Left ventricle myocardium inferior (tissue), 1 donor: ENCODE measurements around the gene GLTP. TPM values are rescaled to one million over a fixed set of nuclear protein-coding genes. Genes with fewer than 3 reads are reported as not detected.

Experiments used
- DNase-seq: peaks from one replicate; pipeline ENCODE4 v3.0.0-alpha.2; 2020
- H3K27ac ChIP-seq: fragments of 200-600 bp; replicated peaks from 2 replicates; pipeline ENCODE4 v1.8.0; 2021
- H3K27me3 ChIP-seq: fragments of 200-600 bp; 2 replicates; pipeline ENCODE4 v1.8.0; 2021; ENCODE audit warnings: low read depth
- H3K36me3 ChIP-seq: fragments of 200-600 bp; 2 replicates; pipeline ENCODE4 v1.8.0; 2021
- H3K4me1 ChIP-seq: fragments of 200-600 bp; 2 replicates; pipeline ENCODE4 v1.8.0; 2021
- H3K4me3 ChIP-seq: fragments of 200-600 bp; 2 replicates; pipeline ENCODE4 v1.8.0; 2021; ENCODE audit warnings: mild to moderate bottlenecking, moderate library complexity
- H3K9me3 ChIP-seq: fragments of 200-600 bp; replicated peaks from 2 replicates; pipeline ENCODE4 v1.8.0; 2021
- CTCF ChIP-seq: fragments of 200-600 bp; IDR thresholded peaks from 2 replicates; pipeline ENCODE4 v1.8.0; 2021; ENCODE audit warnings: antibody characterized with exemption, mild to moderate bottlenecking, borderline replicate concordance
- intact Hi-C: fragments of 100-400 bp; cut with micrococcal nuclease; formaldehyde crosslinking; loops from one replicate; pipeline ENCODE4 v1.11.0; 2022
- total RNA-seq: library from RNA; stranded (reverse); fragmentation: NEBNext Ultra II Directional; extraction: Animal tissue kit (Norgen Biotek cat#: 25700); gene quantifications from one replicate; pipeline ENCODE4 v1.2.1, GENCODE V29; 2021
- donor health status: DM: no; HTN: yes; CAD: no; lungs with severe emphysema.

The GLTP gene
- total RNA-seq, 1 donor from 2014 or later = 20.0 TPM

- H3K4me3 ChIP-seq = no peak overlapping the region
- H3K27me3 ChIP-seq = no peaks in the 10 kb centered on the region
- TF ChIP-seq CTCF = no peak
- intact Hi-C loops = no loop called here
- no peak overlapping the region for H3K27ac ChIP-seq
- no peak for DNase-seq
- peaks cover 5% of the 10 kb centered on the region for H3K36me3 ChIP-seq
- peaks cover 44% of the 10 kb centered on the region for H3K4me1 ChIP-seq
- H3K9me3 ChIP-seq = no peaks in the 10 kb centered on the region
Measured at GRCh38 chr12:109875572-109876131, 4.7 kb downstream of the GLTP start.

GRCh38 chr12:109873653-109874052 is 6.7 kb downstream of the GLTP start:
- no peaks in the 10 kb centered on the region for H3K27me3 ChIP-seq
- TF ChIP-seq CTCF = no peak
- peaks cover 27% of the 10 kb centered on the region for H3K4me1 ChIP-seq
- intact Hi-C loops = no loop called here
- DNase-seq = no peak
- H3K9me3 ChIP-seq = no peaks in the 10 kb centered on the region
- no peak overlapping the region for H3K4me3 ChIP-seq
- H3K36me3 ChIP-seq = peaks cover 5% of the 10 kb centered on the region
- no peak overlapping the region for H3K27ac ChIP-seq

GRCh38 chr12:109871668-109872314 is 8.6 kb downstream of the GLTP start:
- Histone ChIP-seq H3K4me3 (no peak overlapping the region), H3K36me3 (peaks cover 5% of the 10 kb centered on the region), H3K27me3 (no peaks in the 10 kb centered on the region), H3K27ac (no peak overlapping the region), H3K9me3 (no peaks in the 10 kb centered on the region), H3K4me1 (peaks cover 12% of the 10 kb centered on the region)
- DNase-seq = no peak
- no peak for TF ChIP-seq CTCF
- intact Hi-C loops = no loop called here

- peaks cover 5% of the 10 kb centered on the region for H3K36me3 ChIP-seq
- no peak for DNase-seq
- intact Hi-C loops = no loop called here
- H3K4me3 ChIP-seq = no peak overlapping the region
- no peaks in the 10 kb centered on the region for H3K9me3 ChIP-seq
- no peak overlapping the region for H3K27ac ChIP-seq
- peaks cover 12% of the 10 kb centered on the region for H3K4me1 ChIP-seq
- TF ChIP-seq CTCF = no peak
- H3K27me3 ChIP-seq = no peaks in the 10 kb centered on the region
Measured at GRCh38 chr12:109870648-109871047, 9.7 kb downstream of the GLTP start.

GRCh38 chr12:109868182-109869051 is 11.9 kb downstream of the GLTP start:
- no peak for TF ChIP-seq CTCF
- H3K4me1 ChIP-seq = peaks cover 32% of the 10 kb centered on the region
- no peak overlapping the region for H3K27ac ChIP-seq
- H3K36me3 ChIP-seq = peaks cover 5% of the 10 kb centered on the region
- H3K27me3 ChIP-seq = no peaks in the 10 kb centered on the region
- DNase-seq = no peak
- intact Hi-C loops = no loop called here
- no peaks in the 10 kb centered on the region for H3K9me3 ChIP-seq
- no peak overlapping the region for H3K4me3 ChIP-seq
